ENCODE data around the gene COX6A2. TPM values are rescaled to one million over a fixed set of nuclear protein-coding genes. Genes with fewer than 3 reads are reported as not detected.

The COX6A2 gene
- total RNA-seq, 2 donors from 2014 or later, result 3.9 TPM; not detected in 1

GRCh38 chr16:31397096-31397660 is 31.0 kb downstream of the COX6A2 start:
- WGBS, result 75% methylated on average over 10 of the region's 18 CpGs
- TF ChIP-seq POLR2AphosphoS5 (IDR thresholded peaks at IDR 0.05) (no peak), POLR2A (IDR thresholded peaks at IDR 0.05) (no peak)
- TF ChIP-seq, protein P1, sequence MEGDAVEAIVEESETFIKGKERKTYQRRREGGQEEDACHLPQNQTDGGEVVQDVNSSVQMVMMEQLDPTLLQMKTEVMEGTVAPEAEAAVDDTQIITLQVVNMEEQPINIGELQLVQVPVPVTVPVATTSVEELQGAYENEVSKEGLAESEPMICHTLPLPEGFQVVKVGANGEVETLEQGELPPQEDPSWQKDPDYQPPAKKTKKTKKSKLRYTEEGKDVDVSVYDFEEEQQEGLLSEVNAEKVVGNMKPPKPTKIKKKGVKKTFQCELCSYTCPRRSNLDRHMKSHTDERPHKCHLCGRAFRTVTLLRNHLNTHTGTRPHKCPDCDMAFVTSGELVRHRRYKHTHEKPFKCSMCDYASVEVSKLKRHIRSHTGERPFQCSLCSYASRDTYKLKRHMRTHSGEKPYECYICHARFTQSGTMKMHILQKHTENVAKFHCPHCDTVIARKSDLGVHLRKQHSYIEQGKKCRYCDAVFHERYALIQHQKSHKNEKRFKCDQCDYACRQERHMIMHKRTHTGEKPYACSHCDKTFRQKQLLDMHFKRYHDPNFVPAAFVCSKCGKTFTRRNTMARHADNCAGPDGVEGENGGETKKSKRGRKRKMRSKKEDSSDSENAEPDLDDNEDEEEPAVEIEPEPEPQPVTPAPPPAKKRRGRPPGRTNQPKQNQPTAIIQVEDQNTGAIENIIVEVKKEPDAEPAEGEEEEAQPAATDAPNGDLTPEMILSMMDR (IDR thresholded peaks at IDR 0.05), result no peak
- H3K27me3 ChIP-seq (replicated peaks; ENCODE audit: insufficient read depth), result no peaks in the 10 kb centered on the region
- H3K9me3 ChIP-seq, result no peaks in the 10 kb centered on the region
- intact Hi-C loops (cut with DNase I), result no loop called here
- no peaks in the 10 kb centered on the region for H3K4me1 ChIP-seq (replicated peaks)
- H3K4me3 ChIP-seq, result no peak overlapping the region
- no peak for DNase-seq (ENCODE audit: low spot score)
- H3K27ac ChIP-seq, result no peak overlapping the region
- H3K36me3 ChIP-seq, result no peaks in the 10 kb centered on the region

DNA sequence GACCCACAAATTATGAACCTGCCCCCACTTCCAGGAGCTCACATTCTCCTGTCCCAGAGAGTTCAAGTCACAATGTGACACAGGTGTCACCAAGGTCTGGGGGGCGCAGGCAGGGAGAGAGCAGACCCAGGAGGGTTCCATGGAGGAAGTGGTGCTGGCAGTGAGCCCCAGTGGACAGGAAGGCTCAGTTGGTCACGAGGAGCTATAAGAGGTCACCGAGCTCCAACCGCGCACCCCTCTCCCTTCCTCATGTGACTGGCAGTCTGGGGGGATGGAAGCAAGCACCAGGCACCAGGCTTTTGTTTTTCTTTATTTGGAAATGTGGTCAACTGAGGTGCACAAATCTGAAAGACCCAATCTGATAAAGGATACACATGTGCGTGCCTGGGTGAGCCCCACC is 32.5 kb downstream of the COX6A2 start:
- intact Hi-C loops (cut with DNase I), result no loop called here
- Histone ChIP-seq H3K4me3 (no peak overlapping the region), H3K9me3 (no peaks in the 10 kb centered on the region), H3K27me3 (replicated peaks; ENCODE audit: insufficient read depth) (no peaks in the 10 kb centered on the region), H3K27ac (no peak overlapping the region), H3K36me3 (no peaks in the 10 kb centered on the region), H3K4me1 (replicated peaks) (no peaks in the 10 kb centered on the region)
- 62% methylated on average over 6 of the region's 6 CpGs for WGBS
- DNase-seq (ENCODE audit: low spot score), result no peak
- TF ChIP-seq, protein P1 (IDR thresholded peaks at IDR 0.05), result no peak
- no peak for TF ChIP-seq POLR2A (IDR thresholded peaks at IDR 0.05)
- no peak for TF ChIP-seq POLR2AphosphoS5 (IDR thresholded peaks at IDR 0.05)

GRCh38 chr16:31393056-31393455 is 35.1 kb downstream of the COX6A2 start, which contains the start of gene ITGAD:
Gene ITGAD, plus strand, starts transcription at chr16:31393335. Its CDS starts 26 bp downstream, at chr16:31393361.
- WGBS, result 60% methylated on average over 5 of the region's 5 CpGs
- intact Hi-C loops (cut with DNase I), result no loop called here
- Histone ChIP-seq H3K4me3 (no peak within 1 kb of the TSS), H3K9me3 (no peaks in the 10 kb centered on the region), H3K4me1 (replicated peaks) (no peaks in the 10 kb centered on the region), H3K27ac (no peak within 1 kb of the TSS), H3K36me3 (no peaks in the 10 kb centered on the region), H3K27me3 (replicated peaks; ENCODE audit: insufficient read depth) (peaks cover 2% of the 10 kb centered on the region)
- DNase-seq (ENCODE audit: low spot score), result no peak
- TF ChIP-seq, protein P1 (IDR thresholded peaks at IDR 0.05), result no peak
- TF ChIP-seq POLR2A (IDR thresholded peaks at IDR 0.05), result no peak
- no peak for TF ChIP-seq POLR2AphosphoS5 (IDR thresholded peaks at IDR 0.05)

DNA sequence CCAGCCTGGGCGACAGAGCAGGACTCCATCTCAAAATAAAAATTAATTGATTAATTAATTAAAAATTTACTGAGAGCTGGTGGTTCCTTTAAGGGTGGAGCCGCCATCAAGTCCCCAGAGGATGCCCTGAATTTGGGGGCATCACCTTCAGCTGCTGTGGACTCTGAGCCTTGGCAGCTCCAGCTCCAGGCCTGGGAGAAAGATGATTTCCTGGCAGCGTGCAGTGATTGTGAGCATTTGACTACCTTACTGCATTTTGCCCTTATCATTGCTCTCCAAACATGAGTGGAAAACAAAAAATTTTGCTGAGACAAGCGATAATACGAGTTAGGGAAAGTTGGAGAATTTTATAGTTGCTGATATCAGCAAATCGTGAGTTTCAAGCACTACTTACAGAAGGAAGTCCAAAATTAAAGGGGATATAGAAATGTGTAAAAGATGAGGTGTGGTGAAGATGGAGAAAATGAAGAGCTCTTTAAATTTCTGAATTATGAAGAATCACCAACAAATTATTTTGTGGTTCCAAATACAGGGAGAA is 37.6 kb downstream of the COX6A2 start:
- Histone ChIP-seq H3K9me3 (no peaks in the 10 kb centered on the region), H3K36me3 (no peaks in the 10 kb centered on the region), H3K4me1 (replicated peaks) (no peaks in the 10 kb centered on the region), H3K27me3 (replicated peaks; ENCODE audit: insufficient read depth) (peaks cover 2% of the 10 kb centered on the region), H3K27ac (no peak overlapping the region), H3K4me3 (no peak overlapping the region)
- DNase-seq (ENCODE audit: low spot score), result no peak
- 54% methylated on average over 6 of the region's 6 CpGs for WGBS
- intact Hi-C loops (cut with DNase I), result no loop called here
- TF ChIP-seq POLR2A (IDR thresholded peaks at IDR 0.05), result no peak
- TF ChIP-seq, protein P1 (IDR thresholded peaks at IDR 0.05), result no peak
- TF ChIP-seq POLR2AphosphoS5 (IDR thresholded peaks at IDR 0.05), result no peak

DNA sequence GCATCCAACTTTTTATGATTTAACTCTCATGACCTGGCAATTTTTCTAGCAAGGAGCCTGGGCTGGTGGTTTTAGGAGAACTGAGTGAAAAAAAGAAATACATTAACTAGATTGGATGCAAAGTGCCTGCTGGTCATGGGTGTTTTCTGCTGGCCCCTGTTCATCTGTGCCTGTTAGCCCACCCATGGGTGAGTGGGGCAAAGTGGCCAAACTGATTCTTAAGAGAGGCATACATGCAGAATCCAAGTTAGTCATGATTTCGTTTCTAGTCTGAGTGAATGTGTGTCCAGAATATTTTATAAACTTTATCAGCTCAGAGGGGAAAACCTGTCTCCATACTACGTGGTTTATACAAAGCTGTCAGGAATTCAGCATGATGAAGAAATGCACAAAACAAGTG is 39.6 kb downstream of the COX6A2 start:
- Histone ChIP-seq H3K4me1 (replicated peaks) (no peaks in the 10 kb centered on the region), H3K9me3 (no peaks in the 10 kb centered on the region), H3K27ac (no peak overlapping the region), H3K4me3 (no peak overlapping the region), H3K36me3 (no peaks in the 10 kb centered on the region), H3K27me3 (replicated peaks; ENCODE audit: insufficient read depth) (peaks cover 2% of the 10 kb centered on the region)
- 66% methylated on average over 2 of the region's 2 CpGs for WGBS
- intact Hi-C loops (cut with DNase I), result no loop called here
- DNase-seq (ENCODE audit: low spot score), result no peak
- TF ChIP-seq, protein P1 (IDR thresholded peaks at IDR 0.05), result no peak
- TF ChIP-seq POLR2A (IDR thresholded peaks at IDR 0.05), result no peak
- TF ChIP-seq POLR2AphosphoS5 (IDR thresholded peaks at IDR 0.05), result no peak

Data from prostate gland (tissue), 2 donors.